HEK293 (cell line): ENCODE results near the gene TANGO2.
A peak's percentile ranks its signal among the peaks of the same experiment; 100 is the strongest.

Experiments used
- CTCF ChIA-PET: fragments of 350-600 bp; formaldehyde crosslinking; extraction: SDS; loops from one replicate; lab custom pipeline; 2021; ENCODE audit warnings: antibody characterized with exemption; lab: Yijun Ruan, JAX
- POLR2A ChIA-PET: fragments of 300-600 bp; formaldehyde crosslinking; extraction: SDS; loops from one replicate; lab custom pipeline; 2020; ENCODE audit warnings: antibody characterized with exemption, inconsistent platforms; lab: Yijun Ruan, JAX
- H3K27ac ChIP-seq: fragments of 200-500 bp; sonication (Bioruptor generic); 2 replicates; pipeline ENCODE4 v1.5.1; 2014; ENCODE audit warnings: low read depth, low read length, control low read depth, inconsistent platforms; ENCODE audit errors: extremely low read depth
- H3K36me3 ChIP-seq, 2 experiments: fragments of 200-500 bp in 1 of 2; sonication (Bioruptor generic) in 1 of 2; 1 replicate in 1 of 2; 2 replicates in 1 of 2; pipeline ENCODE4 v1.5.1; 2014 to 2017; ENCODE audit warnings: inconsistent platforms in 2 of 2, low read length in 2 of 2; ENCODE audit not compliant: control insufficient read depth in 2 of 2, insufficient read depth in 1 of 2
- H3K4me1 ChIP-seq: fragments of 200-500 bp; sonication (Bioruptor generic); 2 replicates; pipeline ENCODE4 v1.5.1; 2014; ENCODE audit warnings: mild to moderate bottlenecking, low read length, inconsistent platforms; ENCODE audit not compliant: control insufficient read depth, insufficient read depth
- H3K4me3 ChIP-seq: 2 replicates; pipeline ENCODE4 v1.5.1; 2011; ENCODE audit warnings: low read depth, mild to moderate bottlenecking, control low read depth, low read length, moderate library complexity
- H3K9me3 ChIP-seq: fragments of 200-500 bp; sonication (Bioruptor generic); 2 replicates; pipeline ENCODE4 v1.5.1; 2014; ENCODE audit warnings: low read depth, low read length, inconsistent platforms; ENCODE audit not compliant: control insufficient read depth, insufficient read depth
- EGR2 ChIP-seq: fragments of 450-650 bp; formaldehyde crosslinking; IDR thresholded peaks from 2 replicates; pipeline ENCODE4 v1.5.1; 2016; ENCODE audit warnings: low read depth, missing biosample characterization, missing genetic modification characterization
- GLI2 ChIP-seq: fragments of 450-650 bp; formaldehyde crosslinking; IDR thresholded peaks from 2 replicates; pipeline ENCODE4; 2017; ENCODE audit warnings: missing biosample characterization, missing genetic modification characterization, low read depth, borderline replicate concordance
- HOXD13 ChIP-seq: sonication (generic); formaldehyde crosslinking; IDR thresholded peaks from 2 replicates; pipeline ENCODE4 v1.8.0; 2022; ENCODE audit warnings: missing genetic modification reagents, borderline replicate concordance
- KLF17 ChIP-seq: fragments of 450-650 bp; formaldehyde crosslinking; IDR thresholded peaks from 2 replicates; pipeline ENCODE4 v1.5.1; 2016; ENCODE audit warnings: missing biosample characterization, missing genetic modification characterization
- PRDM2 ChIP-seq: fragments of 450-650 bp; formaldehyde crosslinking; IDR thresholded peaks from 2 replicates; pipeline ENCODE4 v1.5.1; 2016; ENCODE audit warnings: missing biosample characterization, missing genetic modification characterization, borderline replicate concordance
- PRDM6 ChIP-seq: fragments of 450-650 bp; formaldehyde crosslinking; IDR thresholded peaks from 2 replicates; pipeline ENCODE4 v1.5.1; 2017; ENCODE audit warnings: missing biosample characterization, missing genetic modification characterization
- RBAK ChIP-seq: fragments of 450-650 bp; formaldehyde crosslinking; IDR thresholded peaks from 2 replicates; pipeline ENCODE4 v1.5.1; 2016; ENCODE audit warnings: missing biosample characterization, missing genetic modification characterization
- TSHZ1 ChIP-seq: fragments of 450-650 bp; formaldehyde crosslinking; IDR thresholded peaks from 2 replicates; pipeline ENCODE4 v1.5.1; 2016; ENCODE audit warnings: missing biosample characterization, missing genetic modification characterization, borderline replicate concordance
- ZFHX2 ChIP-seq: fragments of 450-650 bp; formaldehyde crosslinking; conservative IDR thresholded peaks from 2 replicates; pipeline ENCODE4 v1.5.1; 2016; ENCODE audit warnings: missing biosample characterization, missing genetic modification characterization
- ZNF140 ChIP-seq: fragments of 450-650 bp; formaldehyde crosslinking; IDR thresholded peaks from 2 replicates; pipeline ENCODE4 v1.5.1; 2016; ENCODE audit warnings: missing biosample characterization, missing genetic modification characterization
- ZNF211 ChIP-seq: fragments of 450-650 bp; formaldehyde crosslinking; IDR thresholded peaks from 2 replicates; pipeline ENCODE4 v1.5.1; 2016; ENCODE audit warnings: low read depth, missing biosample characterization, missing genetic modification characterization
- ZNF48 ChIP-seq: fragments of 450-650 bp; formaldehyde crosslinking; IDR thresholded peaks from 2 replicates; pipeline ENCODE4 v1.5.1; 2016; ENCODE audit warnings: missing biosample characterization, missing genetic modification characterization
- ZNF513 ChIP-seq: fragments of 450-650 bp; IDR thresholded peaks from 2 replicates; pipeline ENCODE4 v1.5.1; 2018; ENCODE audit warnings: missing biosample characterization, missing genetic modification characterization
- ZNF529 ChIP-seq: fragments of 450-650 bp; formaldehyde crosslinking; IDR thresholded peaks from 2 replicates; pipeline ENCODE4 v1.5.1; 2017; ENCODE audit warnings: missing genetic modification characterization, missing biosample characterization; ENCODE audit not compliant: insufficient replicate concordance
- ZNF560 ChIP-seq: fragments of 450-650 bp; formaldehyde crosslinking; IDR thresholded peaks from 2 replicates; pipeline ENCODE4 v1.5.1; 2017; ENCODE audit warnings: missing biosample characterization, missing genetic modification characterization, borderline replicate concordance
- ZNF580 ChIP-seq: fragments of 450-650 bp; formaldehyde crosslinking; IDR thresholded peaks from 2 replicates; pipeline ENCODE4 v1.5.1; 2016; ENCODE audit warnings: missing biosample characterization, missing genetic modification characterization
- ZNF692 ChIP-seq: fragments of 450-650 bp; formaldehyde crosslinking; IDR thresholded peaks from 2 replicates; pipeline ENCODE4 v1.5.1; 2016; ENCODE audit warnings: missing biosample characterization, missing genetic modification characterization
- ZNF747 ChIP-seq: fragments of 450-650 bp; formaldehyde crosslinking; IDR thresholded peaks from 2 replicates; pipeline ENCODE4 v1.5.1; 2016; ENCODE audit warnings: missing biosample characterization, missing genetic modification characterization
- ZNF768 ChIP-seq: fragments of 450-650 bp; formaldehyde crosslinking; IDR thresholded peaks from 2 replicates; pipeline ENCODE4 v1.5.1; 2018; ENCODE audit warnings: missing biosample characterization, mild to moderate bottlenecking, missing genetic modification characterization
- ZNF791 ChIP-seq: fragments of 450-650 bp; formaldehyde crosslinking; IDR thresholded peaks from 2 replicates; pipeline ENCODE4 v1.5.1; 2016; ENCODE audit warnings: missing biosample characterization, missing genetic modification characterization
- ZNF792 ChIP-seq: fragments of 450-650 bp; formaldehyde crosslinking; IDR thresholded peaks from 2 replicates; pipeline ENCODE4 v1.5.1; 2016; ENCODE audit warnings: missing biosample characterization, missing genetic modification characterization
- ZNF843 ChIP-seq: fragments of 450-650 bp; formaldehyde crosslinking; IDR thresholded peaks from 2 replicates; pipeline ENCODE4 v1.5.1; 2016; ENCODE audit warnings: missing biosample characterization, missing genetic modification characterization
- ZSCAN30 ChIP-seq: fragments of 450-650 bp; IDR thresholded peaks from 2 replicates; pipeline ENCODE4 v1.5.1; 2018; ENCODE audit warnings: missing biosample characterization, mild to moderate bottlenecking, missing genetic modification characterization, moderate library complexity

The TANGO2 gene

GRCh38 chr22:20061481-20061861, 40.6 kb downstream of the TANGO2 start:
- CTCF ChIA-PET, result interaction anchor here (0.6 to 1.1 kb wide), 3 partner anchors 69 to 359 kb away, joined by 3 read pairs; no protein-coding TSS in a partner anchor
- Histone ChIP-seq H3K4me3 (no peak overlapping the region), H3K9me3 (no peaks in the 10 kb centered on the region), H3K36me3 (peaks cover 0 to 42% of the 10 kb centered on the region in 2 experiments; a peak in 1 of 3 replicates), H3K4me1 (no peaks in the 10 kb centered on the region), H3K27ac (no peak overlapping the region)
- POLR2A ChIA-PET, result no interaction called here
- TF ChIP-seq ZNF692 (no peak), PRDM6 (tag by site-specific recombination) (no peak), RBAK (no peak), ZFHX2 (tag by site-specific recombination) (peak; percentile 88), ZNF580 (tag by site-specific recombination) (no peak), PRDM2 (tag by site-specific recombination) (no peak), ZNF48 (no peak), ZNF140 (tag by site-specific recombination) (no peak), ZNF211 (tag by site-specific recombination) (no peak), ZNF792 (tag by site-specific recombination) (no peak), ZNF513 (tag by site-specific recombination) (no peak), ZNF560 (tag by site-specific recombination) (no peak), KLF17 (0 out of 2 replicates have a peak, but pooled peaks have one; percentile 48), ZNF529 (tag by site-specific recombination) (no peak), ZNF843 (tag by site-specific recombination) (no peak), EGR2 (tag by site-specific recombination) (peak; percentile 77), ZNF747 (tag by site-specific recombination) (no peak), HOXD13 (no peak), ZSCAN30 (tag by site-specific recombination) (no peak), TSHZ1 (tag by site-specific recombination) (no peak), ZNF791 (no peak), ZNF768 (no peak), GLI2 (tag by site-specific recombination) (no peak)
